Smooth muscle cell (in vitro differentiated cells): ENCODE results near the gene ADM2. TPM values are rescaled to one million over a fixed set of nuclear protein-coding genes. Genes with fewer than 3 reads are reported as not detected.

ENCODE experiments used
- DNase-seq: peaks from one replicate; lab custom pipeline; 2025; ENCODE audit not compliant: unreplicated experiment; lab: John Stamatoyannopoulos, UW
- H2AFZ ChIP-seq: fragments of 200-600 bp; sonication (generic); 2 replicates; pipeline ENCODE4 v1.6.0; 2016; ENCODE audit warnings: antibody characterized with exemption, low read depth, mild to moderate bottlenecking
- H3F3A ChIP-seq: fragments of 200-600 bp; sonication (generic); 2 replicates; pipeline ENCODE4 v1.6.0; 2017; ENCODE audit warnings: antibody characterized with exemption, low read depth
- H3K27ac ChIP-seq: fragments of 200-600 bp; sonication (generic); 2 replicates; pipeline ENCODE4 v1.5.1; 2016; ENCODE audit warnings: low read depth, mild to moderate bottlenecking
- H3K27me3 ChIP-seq: fragments of 200-600 bp; sonication (generic); 2 replicates; pipeline ENCODE4 v1.6.1; 2016; ENCODE audit warnings: low read depth, mild to moderate bottlenecking
- H3K36me3 ChIP-seq: fragments of 200-600 bp; sonication (generic); 2 replicates; pipeline ENCODE4 v1.5.1; 2016; ENCODE audit warnings: low read depth
- H3K4me1 ChIP-seq: fragments of 200-600 bp; sonication (generic); 2 replicates; pipeline ENCODE4 v1.5.1; 2016; ENCODE audit warnings: low read depth
- H3K4me2 ChIP-seq: fragments of 200-600 bp; sonication (generic); 2 replicates; pipeline ENCODE4 v1.6.0; 2016; ENCODE audit warnings: mild to moderate bottlenecking
- H3K4me3 ChIP-seq: fragments of 200-600 bp; sonication (generic); 2 replicates; pipeline ENCODE4 v1.5.1; 2016; ENCODE audit warnings: mild to moderate bottlenecking
- H3K79me2 ChIP-seq: fragments of 200-600 bp; sonication (generic); 2 replicates; pipeline ENCODE4 v1.6.0; 2016; ENCODE audit warnings: low read depth, mild to moderate bottlenecking
- H3K9ac ChIP-seq: fragments of 200-600 bp; sonication (generic); 2 replicates; pipeline ENCODE4 v1.6.0; 2016; ENCODE audit warnings: low read depth
- H3K9me3 ChIP-seq: fragments of 200-600 bp; sonication (generic); replicated peaks from 2 replicates; pipeline ENCODE4 v1.5.1; 2016; ENCODE audit warnings: low read depth
- H4K20me1 ChIP-seq: fragments of 200-600 bp; sonication (generic); 2 replicates; pipeline ENCODE4 v1.6.0; 2016; ENCODE audit warnings: low read depth
- WGBS: methylation state at CpG from one replicate; pipeline ENCODE4 v1.1.7; 2016; ENCODE audit warnings: low lambda C conversion rate; 5-methylcytosine and 5-hydroxymethylcytosine counted together
- polyA plus RNA-seq: library from polyadenylated mRNA; unstranded; fragments of >200 nt; fragmentation: Nextera tagmentation; extraction: Ambion mirVana; gene quantifications from 2 replicates; pipeline ENCODE4 v1.2.1, GENCODE V29; 2016
- total RNA-seq: library from RNA; depleted of rRNA; stranded (reverse); fragments of >200 nt; gene quantifications from 2 replicates; pipeline ENCODE4 v1.2.3, GENCODE V29; 2014
- TF ChIP-seq, protein P1 (sequence below): fragments of 200-600 bp; sonication (generic); IDR thresholded peaks from 2 replicates; pipeline ENCODE4 v1.5.1; 2017; ENCODE audit warnings: borderline replicate concordance, mild to moderate bottlenecking, antibody characterized with exemption; ENCODE audit not compliant: insufficient read depth, poor library complexity, severe bottlenecking

Gene ADM2
- total and polyA plus RNA-seq, 2 experiments from 2014 or later: 4.1 to 15.8 TPM

DNA sequence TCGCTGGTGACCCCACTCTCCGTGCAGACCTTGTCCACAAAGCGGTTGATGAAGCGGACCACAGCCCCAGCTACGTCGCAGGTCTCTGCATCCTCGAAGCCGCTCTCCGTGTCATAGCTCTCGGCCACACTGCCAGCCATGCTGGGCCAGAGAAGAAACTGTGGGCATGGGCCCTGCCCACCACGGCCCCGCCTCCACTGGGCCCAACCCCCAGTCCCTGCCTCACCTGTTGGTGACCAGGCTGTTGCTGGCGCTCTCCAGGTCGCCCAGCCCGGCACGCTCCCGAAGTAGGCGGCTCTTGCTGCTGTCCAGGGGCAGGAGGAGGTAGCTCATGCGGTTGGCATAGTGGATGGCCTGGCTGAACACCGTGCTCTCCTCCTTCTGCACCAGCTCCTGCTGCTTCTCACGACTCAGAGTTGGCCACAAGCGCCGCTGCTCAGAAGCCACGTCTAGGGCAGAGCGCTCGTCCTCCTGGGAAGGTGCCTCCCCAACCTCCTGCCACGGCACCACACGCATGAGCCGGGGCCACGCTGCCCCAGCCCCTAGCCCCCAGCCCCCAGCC, 19.3 kb upstream of the ADM2 start:
- no peak overlapping the region for H3K4me2 ChIP-seq
- TF ChIP-seq, protein P1, sequence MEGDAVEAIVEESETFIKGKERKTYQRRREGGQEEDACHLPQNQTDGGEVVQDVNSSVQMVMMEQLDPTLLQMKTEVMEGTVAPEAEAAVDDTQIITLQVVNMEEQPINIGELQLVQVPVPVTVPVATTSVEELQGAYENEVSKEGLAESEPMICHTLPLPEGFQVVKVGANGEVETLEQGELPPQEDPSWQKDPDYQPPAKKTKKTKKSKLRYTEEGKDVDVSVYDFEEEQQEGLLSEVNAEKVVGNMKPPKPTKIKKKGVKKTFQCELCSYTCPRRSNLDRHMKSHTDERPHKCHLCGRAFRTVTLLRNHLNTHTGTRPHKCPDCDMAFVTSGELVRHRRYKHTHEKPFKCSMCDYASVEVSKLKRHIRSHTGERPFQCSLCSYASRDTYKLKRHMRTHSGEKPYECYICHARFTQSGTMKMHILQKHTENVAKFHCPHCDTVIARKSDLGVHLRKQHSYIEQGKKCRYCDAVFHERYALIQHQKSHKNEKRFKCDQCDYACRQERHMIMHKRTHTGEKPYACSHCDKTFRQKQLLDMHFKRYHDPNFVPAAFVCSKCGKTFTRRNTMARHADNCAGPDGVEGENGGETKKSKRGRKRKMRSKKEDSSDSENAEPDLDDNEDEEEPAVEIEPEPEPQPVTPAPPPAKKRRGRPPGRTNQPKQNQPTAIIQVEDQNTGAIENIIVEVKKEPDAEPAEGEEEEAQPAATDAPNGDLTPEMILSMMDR: no peak
- H3F3A ChIP-seq: no peaks in the 10 kb centered on the region
- H3K27me3 ChIP-seq: no peaks in the 10 kb centered on the region
- DNase-seq: no peak
- H3K27ac ChIP-seq: no peak overlapping the region
- no peak overlapping the region for H2AFZ ChIP-seq
- H4K20me1 ChIP-seq: peaks cover 21% of the 10 kb centered on the region
- no peaks in the 10 kb centered on the region for H3K9me3 ChIP-seq
- no peaks in the 10 kb centered on the region for H3K36me3 ChIP-seq
- no peak overlapping the region for H3K4me3 ChIP-seq
- H3K9ac ChIP-seq: no peak overlapping the region
- H3K4me1 ChIP-seq: no peaks in the 10 kb centered on the region
- WGBS: 97% methylated on average over 25 of the region's 30 CpGs
- no peaks in the 10 kb centered on the region for H3K79me2 ChIP-seq

DNA sequence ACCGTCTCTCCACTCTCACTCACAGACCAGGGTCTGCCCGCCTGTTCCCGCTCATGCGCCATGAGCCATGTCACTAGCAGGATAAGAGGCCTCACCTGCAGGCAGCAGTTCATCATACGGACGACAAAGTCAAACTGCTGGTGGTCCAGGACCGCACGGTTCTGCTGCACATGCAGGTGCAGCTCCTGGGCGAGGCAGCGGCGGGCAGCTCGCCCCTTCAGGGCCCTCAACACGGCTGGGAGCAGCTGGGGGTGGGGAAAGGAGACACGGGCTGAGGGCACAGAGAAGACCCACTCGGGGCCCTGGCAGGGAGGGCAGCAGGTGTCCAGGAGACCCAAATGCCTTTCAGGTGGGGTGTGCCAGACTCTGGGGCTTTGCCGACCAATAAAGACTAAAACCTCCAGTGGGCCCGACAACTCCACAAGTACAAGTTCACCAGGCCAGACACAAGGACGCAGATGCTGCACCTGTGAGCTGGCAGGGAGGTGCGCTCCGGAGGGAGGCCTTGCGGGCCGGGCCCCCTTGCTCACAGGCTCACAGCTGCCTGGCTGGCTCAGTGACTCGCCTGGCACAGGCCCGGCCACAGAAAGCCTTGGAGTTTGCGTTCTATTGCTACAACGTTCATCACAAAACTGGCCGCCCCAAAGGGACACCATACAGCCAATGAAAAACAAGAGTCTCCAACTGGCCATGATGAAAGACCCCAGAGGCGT, 18.0 kb upstream of the ADM2 start:
- Histone ChIP-seq H2AFZ (no peak overlapping the region), H3K4me3 (no peak overlapping the region), H3K79me2 (peaks cover 6% of the 10 kb centered on the region), H3K4me1 (no peaks in the 10 kb centered on the region), H3K9ac (no peak overlapping the region), H3K27ac (no peak overlapping the region), H3K4me2 (no peak overlapping the region), H3K36me3 (no peaks in the 10 kb centered on the region), H3K27me3 (no peaks in the 10 kb centered on the region), H3K9me3 (no peaks in the 10 kb centered on the region), H4K20me1 (peaks cover 34% of the 10 kb centered on the region), H3F3A (no peaks in the 10 kb centered on the region)
- TF ChIP-seq, protein P1: no peak
- no peak for DNase-seq
- 97% methylated on average over 27 of the region's 28 CpGs for WGBS

DNA sequence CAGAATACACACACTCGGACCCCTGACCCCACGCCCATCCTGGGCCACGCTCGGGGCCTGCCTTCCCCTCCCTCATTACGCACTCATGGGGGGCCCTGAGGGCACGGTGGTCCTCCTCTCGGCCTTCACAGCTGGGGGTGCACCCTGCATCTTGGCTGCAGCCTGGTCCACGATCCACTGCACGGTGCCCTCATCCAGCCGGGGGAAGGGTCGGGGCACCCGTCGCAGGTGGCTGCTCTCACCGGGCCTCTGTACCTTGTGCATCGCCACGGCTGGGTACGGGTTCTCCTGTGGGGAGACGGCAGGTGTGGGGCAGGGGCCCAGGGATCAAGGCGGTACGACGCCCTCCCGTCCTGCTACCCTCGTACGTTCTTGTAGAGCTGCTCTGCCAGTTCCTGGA, 16.9 kb upstream of the ADM2 start:
- Histone ChIP-seq H3K27ac (no peak overlapping the region), H3K9ac (no peak overlapping the region), H3K9me3 (no peaks in the 10 kb centered on the region), H3F3A (no peaks in the 10 kb centered on the region), H3K4me2 (no peak overlapping the region), H3K79me2 (peaks cover 17% of the 10 kb centered on the region), H3K4me3 (no peak overlapping the region), H3K4me1 (no peaks in the 10 kb centered on the region), H3K27me3 (no peaks in the 10 kb centered on the region), H2AFZ (no peak overlapping the region), H4K20me1 (peaks cover 45% of the 10 kb centered on the region), H3K36me3 (no peaks in the 10 kb centered on the region)
- TF ChIP-seq, protein P1: no peak
- DNase-seq: no peak
- WGBS: 97% methylated on average over 24 of the region's 24 CpGs
